HG03045 (cell line): Measurements from ENCODE around the gene KCTD13.
"Not testable (repeated sequence)": the region's sequence is repeated elsewhere in the genome, so short reads cannot be mapped to it uniquely, and the experiment has no call there.

Experiments used
- ATAC-seq: cut with Tn5 transposase; IDR thresholded peaks from one replicate; pipeline ENCODE4 v1.9.1; 2021; ENCODE audit warnings: mild to moderate bottlenecking, moderate library complexity; ENCODE audit not compliant: unreplicated experiment

Gene KCTD13

GRCh38 chr16:29908719-29909220, 17.3 kb downstream of the KCTD13 start:
- ATAC-seq = no peak

GRCh38 chr16:29907973-29908372, 18.1 kb downstream of the KCTD13 start:
- no peak for ATAC-seq

GRCh38 chr16:29906520-29907244, 19.3 kb downstream of the KCTD13 start:
- no peak for ATAC-seq

- ATAC-seq = no peak
Measured at GRCh38 chr16:29905668-29906067, 20.4 kb downstream of the KCTD13 start.

GRCh38 chr16:29904947-29905346, 21.1 kb downstream of the KCTD13 start:
- ATAC-seq = no peak

- no peak for ATAC-seq
Measured at GRCh38 chr16:29903590-29903989, 22.4 kb downstream of the KCTD13 start.

- no peak for ATAC-seq
Measured at GRCh38 chr16:29901607-29901945, 24.4 kb downstream of the KCTD13 start.

GRCh38 chr16:29900888-29901606, 25.0 kb downstream of the KCTD13 start:
- ATAC-seq = no peak

GRCh38 chr16:29900102-29900887, 25.7 kb downstream of the KCTD13 start, which contains the start of gene ASPHD1:
ASPHD1 (plus strand) TSS chr16:29900488; CDS start chr16:29900972, 484 bp downstream.
- peak; percentile 59 for ATAC-seq

- no peak for ATAC-seq
Measured at GRCh38 chr16:29899516-29900101, 26.4 kb downstream of the KCTD13 start, which contains the start of gene SEZ6L2. SEZ6L2 (minus strand) TSS chr16:29899550; CDS start chr16:29899019, 531 bp downstream.

- no peak for ATAC-seq
Measured at GRCh38 chr16:29898804-29899515, 27.1 kb downstream of the KCTD13 start.

GRCh38 chr16:29898135-29898803, 27.8 kb downstream of the KCTD13 start:
- ATAC-seq = no peak

GRCh38 chr16:29897333-29897732, 28.7 kb downstream of the KCTD13 start:
- ATAC-seq = no peak

- ATAC-seq = no peak
Measured at GRCh38 chr16:29896841-29897240, 29.2 kb downstream of the KCTD13 start.

GRCh38 chr16:29894352-29894751, 31.7 kb downstream of the KCTD13 start:
- ATAC-seq = no peak

- ATAC-seq = no peak
Measured at GRCh38 chr16:29893553-29893952, 32.5 kb downstream of the KCTD13 start.

- ATAC-seq = no peak
Measured at GRCh38 chr16:29892458-29892813, 33.6 kb downstream of the KCTD13 start.

GRCh38 chr16:29891525-29892457, 34.2 kb downstream of the KCTD13 start:
- no peak for ATAC-seq

GRCh38 chr16:29889372-29889771, 36.7 kb downstream of the KCTD13 start:
- not testable (repeated sequence) for ATAC-seq
